ENCODE results near the gene TAS1R1.
"Not testable (repeated sequence)": the region's sequence is repeated elsewhere in the genome, so short reads cannot be mapped to it uniquely, and the experiment has no call there.

Gene TAS1R1

DNA sequence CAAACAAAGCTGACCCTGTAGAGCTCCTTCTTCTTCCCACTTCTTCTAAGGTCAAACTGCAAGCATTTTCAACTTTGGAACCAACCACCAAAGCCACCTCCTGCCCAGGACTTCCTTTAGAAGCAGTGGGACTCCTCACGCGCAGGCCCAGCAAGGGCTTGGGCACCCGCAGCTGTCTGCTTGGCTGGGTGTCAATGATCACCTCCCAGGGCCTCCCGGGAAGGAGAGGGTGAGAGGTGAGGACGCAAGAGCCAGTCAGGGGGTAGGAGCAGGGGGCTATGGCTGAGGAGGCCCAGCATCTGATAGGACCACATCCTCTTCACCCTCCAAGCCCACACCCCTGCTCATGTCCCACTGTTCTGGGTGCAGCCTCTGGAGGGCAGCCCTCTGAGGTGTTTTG lies 37.3 kb downstream of the TAS1R1 start:
- DNase-seq: no peak

DNA sequence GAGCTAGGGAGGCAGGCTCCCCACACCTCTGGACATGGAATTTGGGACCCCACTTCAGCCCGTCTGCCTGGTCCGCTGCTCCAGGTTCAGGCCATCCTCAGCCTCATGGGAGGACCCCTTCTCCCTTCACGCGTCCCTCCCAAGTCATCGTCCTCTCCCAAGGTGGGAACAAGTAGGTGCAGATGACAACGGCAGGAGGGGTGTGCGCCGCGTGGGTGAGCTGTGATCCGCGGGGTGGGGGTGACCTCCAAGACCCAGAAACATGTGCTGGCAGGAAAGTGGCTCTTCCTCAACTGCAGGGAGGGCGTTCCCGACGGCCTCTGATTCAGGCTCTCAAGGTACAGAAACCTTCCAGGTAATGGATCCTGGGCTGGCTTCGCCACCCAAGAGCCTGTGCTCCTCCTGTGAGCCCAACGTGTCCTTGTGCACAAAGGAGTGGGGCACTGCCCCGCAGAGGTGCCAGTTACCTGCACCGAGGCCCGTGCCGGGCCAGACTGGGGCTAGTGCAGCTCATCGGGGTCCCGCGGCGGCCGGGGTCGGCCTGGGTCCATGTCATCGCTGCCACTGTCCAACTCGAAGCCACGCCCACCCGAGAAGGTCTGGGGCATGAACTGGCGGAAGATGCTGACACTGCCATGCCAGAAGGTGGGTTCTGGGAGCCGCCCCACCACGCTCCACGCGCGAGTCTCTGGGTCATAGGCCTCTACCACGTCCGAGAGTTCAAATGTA lies 37.9 kb downstream of the TAS1R1 start:
- no peak for DNase-seq

DNA sequence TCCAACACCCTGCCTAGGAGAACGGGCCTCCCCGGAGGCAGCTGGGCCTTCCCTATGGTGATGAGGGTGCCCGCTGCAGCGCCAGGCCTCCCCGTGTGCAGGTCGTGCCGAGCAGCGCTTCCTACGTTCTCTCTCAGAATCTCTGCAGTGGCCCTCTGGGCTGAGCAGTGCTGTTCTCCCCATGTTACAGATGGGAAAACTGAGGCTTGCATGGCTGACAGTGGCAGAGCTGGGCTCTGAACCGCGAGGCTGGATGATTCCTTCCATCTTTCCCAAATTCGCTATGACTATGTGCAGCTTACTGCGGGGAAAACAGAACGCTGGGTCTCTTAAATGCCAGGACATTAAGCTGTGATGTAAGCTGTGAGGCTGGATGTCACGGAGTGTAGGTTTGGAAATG lies 38.7 kb downstream of the TAS1R1 start:
- no peak for DNase-seq

DNA sequence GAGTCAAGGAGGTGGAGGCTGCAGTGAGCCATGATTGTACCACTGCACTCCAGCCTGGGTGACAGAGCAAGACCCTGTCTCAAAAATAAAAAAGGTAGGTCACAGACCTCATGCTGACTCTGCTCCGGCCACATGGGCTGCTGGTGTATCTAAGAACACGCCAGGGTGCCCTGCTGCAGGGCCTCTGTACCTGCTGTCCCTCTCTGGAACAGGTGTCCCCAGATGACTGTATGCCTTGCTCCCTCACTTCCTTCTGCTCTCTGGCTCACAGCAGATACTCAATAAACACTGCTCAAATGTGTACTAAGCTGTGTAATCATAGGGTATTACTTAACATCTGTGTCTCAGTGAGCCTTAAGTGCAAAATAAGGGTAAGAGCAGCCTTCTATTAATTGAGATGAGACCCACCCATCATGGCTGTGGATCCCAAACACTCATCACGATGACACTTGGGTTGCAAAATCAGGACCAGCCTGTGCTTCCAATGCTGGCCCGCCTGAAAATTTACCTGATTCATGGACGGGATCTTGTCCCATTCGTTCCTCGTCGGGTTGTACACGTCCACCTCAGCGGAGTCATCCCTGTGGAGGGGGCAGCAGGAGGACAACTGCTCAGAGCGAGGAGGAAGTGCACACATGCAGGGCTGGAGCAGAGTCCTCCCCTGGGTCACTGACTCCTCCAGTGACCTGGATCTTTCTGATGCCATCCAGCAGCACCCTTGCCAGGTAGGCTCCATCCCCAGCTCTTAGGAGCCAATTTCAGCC lies 40.1 kb downstream of the TAS1R1 start:
- no peak for DNase-seq

DNA sequence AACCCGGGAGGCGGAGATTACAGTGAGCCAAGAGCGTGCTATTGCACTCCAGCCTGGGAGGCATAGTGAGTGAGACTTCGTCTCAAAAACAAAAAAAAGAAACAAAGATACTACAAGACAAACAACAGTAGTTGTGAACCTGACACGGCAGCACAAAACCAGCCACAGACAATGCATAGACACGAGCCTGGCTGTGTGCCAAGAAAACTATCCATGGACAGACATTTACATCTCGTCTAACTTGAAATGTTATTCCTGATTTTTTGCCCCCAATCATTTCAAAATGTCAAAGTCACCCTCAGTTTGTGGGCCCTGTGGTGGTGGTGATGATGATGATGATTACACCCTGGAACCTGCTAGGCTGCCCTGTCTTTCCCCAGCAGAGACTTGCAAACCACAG lies 41.2 kb downstream of the TAS1R1 start:
- DNase-seq: no peak

DNA sequence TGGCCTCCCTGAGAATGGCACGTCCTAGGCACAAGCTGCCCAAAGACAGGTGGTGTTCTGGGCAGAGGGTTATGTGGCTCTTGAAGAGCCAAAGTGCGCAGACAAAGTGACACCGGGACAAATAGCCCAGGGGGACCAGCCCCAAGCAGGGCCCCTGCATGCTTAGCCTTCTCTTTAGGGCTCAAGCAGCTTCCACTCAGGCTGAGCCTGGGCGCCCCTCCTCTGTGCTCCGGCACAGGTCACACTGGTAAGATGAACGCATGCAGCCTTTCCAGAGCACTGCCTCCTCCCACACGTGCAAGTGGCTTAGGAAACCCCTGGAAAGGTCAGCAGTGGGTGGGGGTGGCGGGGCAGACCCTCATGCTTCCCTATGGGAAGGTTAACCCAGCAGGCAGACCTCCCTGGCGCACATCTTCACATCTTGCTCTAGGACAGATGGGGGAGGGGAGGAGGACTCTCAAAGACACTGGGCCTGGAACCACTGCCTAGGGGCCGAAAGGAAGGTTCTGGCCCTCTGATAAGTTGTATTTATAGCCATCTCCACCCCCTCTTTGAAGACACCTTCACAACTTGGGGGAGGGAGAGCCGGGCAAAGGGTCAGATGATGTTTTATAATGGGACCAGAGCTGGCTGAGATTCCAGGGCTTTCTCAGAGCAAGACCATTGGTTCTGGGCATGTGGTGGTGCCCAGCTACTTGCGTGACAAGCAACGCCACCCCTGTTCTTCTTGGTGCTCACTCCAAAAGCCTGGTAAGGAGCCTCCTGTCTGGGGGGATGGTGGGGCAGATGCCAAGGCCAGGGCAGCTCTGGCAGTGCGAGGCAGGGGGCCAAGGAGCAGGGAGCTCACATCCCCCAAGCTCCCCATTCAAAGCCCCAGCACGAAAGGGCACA lies 42.0 kb downstream of the TAS1R1 start:
- no peak for DNase-seq

DNA sequence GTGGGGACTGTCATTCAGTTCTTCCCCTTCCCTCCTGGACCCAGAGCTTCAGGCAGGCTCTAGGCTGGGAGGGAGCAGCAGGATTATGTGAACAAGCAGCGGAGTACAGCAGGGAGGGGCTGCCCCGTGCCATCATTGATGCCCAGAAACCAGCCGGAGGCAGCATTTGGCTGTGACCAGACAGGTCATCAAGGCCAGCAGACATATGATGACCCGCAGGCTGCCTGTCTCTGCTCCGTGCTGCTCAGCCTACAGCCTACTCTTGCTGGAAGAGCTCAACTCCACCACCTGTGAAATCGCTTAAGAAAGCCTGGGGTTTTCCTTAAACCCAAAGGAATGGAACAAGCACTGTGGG lies 42.6 kb downstream of the TAS1R1 start:
- DNase-seq: no peak

DNA sequence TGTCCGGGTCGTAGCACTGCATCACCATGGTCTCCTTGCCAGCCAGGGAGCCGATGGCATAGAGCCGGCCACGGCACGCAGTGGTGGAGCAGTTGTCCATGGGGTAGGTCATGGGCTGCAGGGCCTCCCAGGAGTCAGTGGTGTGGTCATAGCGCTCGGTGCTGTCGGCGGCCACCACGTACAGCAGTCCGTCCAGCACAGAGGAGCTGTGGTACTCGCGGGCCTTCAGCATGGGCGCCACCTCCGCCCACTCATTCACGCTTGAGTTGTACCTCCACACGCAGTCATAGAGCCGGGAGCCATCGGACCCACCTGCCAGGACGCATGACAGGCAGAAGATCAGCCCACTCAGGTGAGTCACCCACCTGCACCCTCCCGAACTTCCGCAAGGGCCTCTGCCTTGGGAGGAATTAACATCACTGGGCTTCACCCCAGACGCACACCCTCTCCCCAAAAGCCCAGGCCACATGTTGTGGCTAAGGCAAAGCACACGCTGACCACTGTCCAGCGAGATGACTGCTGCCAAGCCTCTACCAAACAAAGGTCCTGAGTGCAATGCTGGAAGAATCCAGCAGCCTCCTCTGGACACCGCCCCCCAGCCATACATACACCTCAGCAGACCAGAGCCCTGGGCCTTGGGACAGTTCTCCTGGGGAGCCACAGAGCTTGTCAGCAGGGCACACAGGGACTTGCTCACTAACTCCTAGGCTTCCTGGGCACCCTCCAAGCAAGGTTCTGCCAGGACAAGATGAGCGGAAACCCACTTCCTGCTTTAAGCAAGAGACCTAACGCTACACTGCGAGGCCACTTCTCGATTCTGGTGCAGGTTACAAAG lies 44.3 kb downstream of the TAS1R1 start:
- DNase-seq: no peak

DNA sequence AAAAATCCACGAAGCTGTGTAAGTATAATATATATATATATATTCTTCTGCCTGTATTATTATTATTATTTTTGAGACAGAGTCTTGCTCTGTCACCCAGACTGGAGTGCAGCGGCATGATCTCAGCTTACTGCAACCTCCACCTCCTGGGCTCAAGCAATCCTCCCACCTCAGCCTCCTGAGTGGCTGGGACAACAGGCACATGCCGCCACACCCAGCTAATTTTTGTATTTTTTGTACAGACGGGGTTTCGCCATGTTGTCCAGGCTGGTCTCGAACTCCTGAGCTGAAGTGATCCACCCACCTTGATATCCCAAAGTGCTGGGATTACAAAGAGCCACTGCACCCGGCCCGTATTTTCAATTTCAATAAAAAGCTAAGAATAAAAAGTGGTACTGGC lies 44.9 kb downstream of the TAS1R1 start:
- DNase-seq: not testable (repeated sequence)

DNA sequence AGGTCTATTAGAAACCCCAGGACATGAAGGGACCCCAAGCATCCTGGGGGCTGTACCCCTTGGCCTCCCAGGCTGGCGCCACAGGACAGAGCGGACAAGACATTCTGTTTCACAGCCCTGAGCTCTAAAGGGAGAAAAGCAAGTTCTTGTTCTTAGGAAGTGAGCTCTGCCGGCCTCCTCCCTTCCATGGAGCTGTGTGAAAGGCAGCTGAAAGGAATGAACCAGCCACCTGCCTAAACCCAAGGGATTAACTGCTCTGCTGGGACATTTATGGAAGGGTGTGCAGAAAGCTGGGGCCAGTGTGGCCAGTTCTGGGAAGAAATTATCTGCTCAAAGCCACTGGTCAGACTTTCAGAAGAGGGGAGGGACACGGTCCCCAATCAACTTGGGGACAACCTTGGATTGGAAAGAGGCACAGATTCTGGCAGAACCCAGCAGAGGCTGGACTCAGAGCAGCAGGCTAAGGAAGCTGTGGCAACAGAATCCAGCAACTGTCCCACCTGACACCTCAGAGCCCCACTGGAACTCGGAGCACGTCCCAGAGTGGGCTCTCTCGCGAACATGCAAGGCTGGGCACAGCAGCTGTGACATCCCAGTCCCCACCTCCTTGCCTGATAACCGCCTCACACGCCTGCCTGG lies 45.4 kb downstream of the TAS1R1 start:
- no peak for DNase-seq

DNA sequence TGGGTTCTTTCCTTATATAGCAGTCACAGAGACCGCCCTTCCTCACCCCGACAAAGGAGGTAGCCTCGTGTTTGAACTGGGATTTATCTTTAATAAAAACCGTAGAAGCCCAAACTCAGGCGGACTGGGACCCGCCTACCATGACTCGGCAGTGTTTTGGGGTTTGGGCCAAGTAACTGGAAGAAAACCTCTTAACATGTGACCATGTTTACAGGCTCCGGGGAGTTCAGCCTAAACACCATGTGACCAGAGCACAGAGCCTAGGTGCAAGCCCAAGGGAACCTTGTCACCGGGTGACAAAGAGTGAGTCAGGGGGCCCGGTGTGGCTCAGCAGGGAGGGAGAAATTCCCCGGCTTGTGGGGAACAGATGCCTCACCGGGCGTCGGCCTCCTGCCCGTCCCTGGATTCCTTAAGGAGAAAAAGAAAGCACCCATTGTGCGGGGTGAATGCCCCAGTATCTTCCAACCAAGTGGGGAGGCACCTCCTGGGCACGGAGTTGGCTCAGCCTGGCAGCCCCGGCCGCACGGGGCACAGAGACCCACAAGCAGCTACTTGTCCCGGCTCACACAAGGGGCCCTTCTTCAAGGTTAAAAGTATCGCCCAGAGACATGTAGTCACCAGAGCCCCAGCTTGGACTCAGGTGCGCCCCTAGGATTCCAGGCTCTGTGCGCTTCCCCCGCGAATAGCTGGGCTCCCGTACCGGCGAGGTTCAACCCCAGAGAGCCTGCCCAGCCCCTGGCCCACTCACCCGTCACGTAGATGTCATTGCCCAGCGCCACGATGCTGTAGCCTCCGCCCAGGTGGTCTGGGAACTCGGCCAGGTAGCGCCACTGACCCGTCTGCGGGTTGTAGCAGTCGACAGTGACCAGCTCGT lies 46.2 kb downstream of the TAS1R1 start:
- DNase-seq: peak; percentile 72 to 75

DNA sequence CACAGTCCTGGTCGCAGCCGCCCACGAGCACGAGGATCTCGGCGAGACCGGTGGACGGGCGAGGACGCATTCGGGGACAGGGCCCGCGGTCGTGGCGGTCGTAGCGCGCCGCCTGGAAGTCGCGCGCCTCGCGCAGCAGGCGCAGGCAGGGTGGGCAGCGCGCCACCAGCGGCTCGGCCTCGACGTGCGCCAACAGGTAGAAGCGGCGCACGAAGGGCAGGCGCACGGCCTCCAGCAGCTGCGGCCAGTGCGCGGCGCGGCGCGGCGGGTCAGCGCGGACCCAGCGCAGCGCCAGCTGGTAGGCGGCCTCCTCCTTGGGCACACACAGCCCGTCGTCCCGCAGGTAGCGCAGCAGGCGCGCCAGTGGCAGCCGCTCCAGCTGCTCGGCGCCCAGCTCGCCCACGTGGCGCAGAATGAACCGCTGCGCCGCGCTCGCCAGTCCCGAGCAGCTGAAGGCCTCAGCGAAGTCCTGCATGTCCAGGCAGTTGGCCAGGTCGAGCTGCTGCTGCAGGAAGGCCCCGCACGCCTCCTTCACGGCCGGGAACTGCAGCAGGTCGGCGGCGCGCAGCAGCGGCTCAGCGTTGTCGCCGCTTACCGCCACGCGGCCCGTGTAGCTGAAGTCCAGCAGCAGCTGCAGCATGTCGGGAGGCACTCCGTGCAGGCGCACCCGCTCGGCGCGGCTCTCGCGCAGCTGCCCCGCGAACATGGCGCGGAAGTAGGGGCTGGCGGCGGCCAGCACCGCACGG lies 47.0 kb downstream of the TAS1R1 start:
- DNase-seq: no peak

DNA sequence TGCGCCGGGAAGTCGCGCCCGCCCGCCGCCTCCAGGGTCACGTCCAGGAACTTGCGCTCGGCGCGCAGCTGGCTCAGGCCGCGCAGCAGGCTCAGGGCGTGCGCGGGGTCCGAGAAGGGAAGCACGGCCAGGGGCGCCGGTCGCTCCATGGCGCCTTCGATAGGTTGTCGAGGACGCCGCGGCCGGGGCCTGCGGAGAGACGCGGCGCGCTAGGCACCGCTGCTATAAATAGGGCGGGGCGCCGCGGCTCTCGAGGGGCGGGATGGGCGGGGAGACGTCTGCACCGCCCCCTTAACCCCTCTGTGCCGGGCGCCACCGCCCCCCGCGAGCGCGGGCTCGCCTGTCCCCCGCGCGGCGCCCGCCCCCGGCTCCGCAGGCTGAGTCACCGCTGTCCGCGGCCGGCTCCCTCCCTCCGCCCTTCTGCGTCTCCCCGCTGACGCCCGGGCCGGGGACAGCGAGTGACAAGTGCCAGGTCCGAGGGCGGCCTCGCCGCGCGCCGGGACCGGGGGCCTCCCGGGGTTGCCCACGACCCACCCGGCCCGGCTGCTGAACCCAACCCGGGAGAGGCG lies 47.6 kb downstream of the TAS1R1 start, which contains the start of gene KLHL21:
TSS of gene KLHL21 (minus strand) at position 201 of the 569 bp plus-strand sequence. CDS start at position 149, 52 bp downstream.
- DNase-seq: peak; percentile 24 to 80

DNA sequence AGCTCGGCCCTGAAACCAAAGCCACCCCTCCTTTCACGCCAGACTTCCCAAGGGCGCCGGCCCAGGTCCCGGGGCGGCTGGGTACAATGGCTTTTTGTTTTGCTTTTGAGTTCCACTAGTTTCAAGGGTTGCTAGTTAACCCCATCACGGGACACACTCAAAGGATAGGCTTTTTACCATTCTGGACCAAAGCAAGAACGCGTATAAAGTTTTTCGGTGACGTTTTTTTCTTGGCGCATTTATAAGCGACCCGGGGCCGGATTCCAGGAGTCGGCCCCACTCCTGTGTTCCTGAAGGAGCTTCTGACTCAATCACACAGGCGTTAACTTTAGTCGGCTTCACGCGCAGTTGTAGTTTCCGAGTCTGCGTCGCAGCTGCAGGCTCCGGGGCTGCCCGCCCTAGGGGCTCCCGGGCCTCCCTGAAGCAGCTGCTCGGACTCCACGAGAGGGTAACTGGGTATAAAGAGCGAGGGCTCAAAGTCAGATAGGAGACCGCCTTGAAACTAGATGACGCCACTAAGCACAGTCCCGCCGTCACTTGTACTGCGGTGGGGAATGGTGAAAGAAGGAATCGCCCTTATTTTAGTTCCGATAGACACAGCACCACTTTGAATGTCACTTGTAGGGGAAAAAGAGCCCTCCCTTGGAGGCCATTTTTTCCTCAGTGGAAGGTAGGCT lies 48.3 kb downstream of the TAS1R1 start:
- peak; percentile 34 to 59 for DNase-seq

DNA sequence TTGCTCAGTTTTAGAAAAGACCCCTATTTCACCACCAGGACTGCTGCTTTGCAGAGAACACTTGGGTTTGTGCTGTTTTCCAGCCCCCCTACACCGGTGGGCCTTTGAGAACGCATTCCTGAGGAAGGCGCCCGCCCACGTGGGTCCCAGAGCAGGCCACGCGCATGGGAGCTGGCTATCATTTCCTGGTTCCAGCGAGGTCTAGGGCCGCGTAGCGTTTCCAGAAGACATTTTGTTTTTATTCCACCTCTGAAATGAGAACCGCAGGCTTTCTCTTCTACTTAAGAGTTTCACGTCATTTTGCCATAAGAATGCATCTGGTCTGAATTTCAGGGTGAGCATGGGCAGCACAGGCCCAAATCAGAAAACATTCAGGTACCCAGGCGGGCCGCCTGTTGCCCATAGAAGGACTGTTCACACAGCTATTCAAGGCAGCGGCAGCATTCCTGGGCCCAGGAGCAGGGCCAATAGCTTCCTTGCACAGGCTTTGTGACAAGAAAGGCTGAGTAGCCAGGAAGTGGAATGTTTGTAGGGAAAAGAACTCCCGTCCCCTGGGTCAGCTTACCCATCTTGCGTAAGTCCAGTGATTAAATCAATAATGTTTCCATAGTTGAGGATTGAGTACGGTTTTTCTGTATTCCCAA lies 48.9 kb downstream of the TAS1R1 start:
- DNase-seq: no peak

DNA sequence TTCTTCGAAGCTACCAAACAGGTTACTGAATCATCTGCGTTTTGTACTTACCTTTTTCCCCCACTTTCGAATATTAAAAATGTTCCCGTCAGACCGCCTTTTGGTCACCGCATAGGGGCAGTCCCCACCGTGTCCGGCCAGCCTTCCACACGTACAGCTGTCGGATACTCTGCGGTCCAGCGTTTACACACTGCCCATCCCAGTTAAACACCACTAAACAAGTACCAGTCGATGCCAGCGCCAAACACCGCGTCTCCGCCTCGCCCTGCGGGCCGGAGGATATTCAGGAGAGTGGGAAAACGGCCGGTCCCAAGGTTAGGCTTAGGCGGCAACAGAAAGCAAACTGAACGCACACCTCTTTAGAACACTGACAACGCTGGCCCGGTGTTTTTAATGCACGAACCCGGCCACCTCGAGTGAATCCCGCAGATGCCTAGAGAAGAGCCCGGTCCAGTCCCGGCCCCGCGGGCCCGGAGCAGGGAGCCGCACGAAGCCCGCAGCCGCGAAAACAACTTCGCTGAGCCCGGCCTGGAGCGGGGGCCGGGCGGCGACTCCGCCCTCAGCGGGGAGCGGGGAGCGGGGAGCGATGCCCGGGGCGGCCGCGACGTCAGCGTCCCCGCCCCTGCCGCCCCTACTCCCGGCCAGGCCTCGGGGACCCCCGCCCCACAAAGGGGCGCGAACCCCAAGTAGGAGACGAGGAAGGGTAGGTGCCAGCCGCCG lies 57.7 kb downstream of the TAS1R1 start:
- peak in 1 of 2 experiments; percentile 49 for DNase-seq

DNA sequence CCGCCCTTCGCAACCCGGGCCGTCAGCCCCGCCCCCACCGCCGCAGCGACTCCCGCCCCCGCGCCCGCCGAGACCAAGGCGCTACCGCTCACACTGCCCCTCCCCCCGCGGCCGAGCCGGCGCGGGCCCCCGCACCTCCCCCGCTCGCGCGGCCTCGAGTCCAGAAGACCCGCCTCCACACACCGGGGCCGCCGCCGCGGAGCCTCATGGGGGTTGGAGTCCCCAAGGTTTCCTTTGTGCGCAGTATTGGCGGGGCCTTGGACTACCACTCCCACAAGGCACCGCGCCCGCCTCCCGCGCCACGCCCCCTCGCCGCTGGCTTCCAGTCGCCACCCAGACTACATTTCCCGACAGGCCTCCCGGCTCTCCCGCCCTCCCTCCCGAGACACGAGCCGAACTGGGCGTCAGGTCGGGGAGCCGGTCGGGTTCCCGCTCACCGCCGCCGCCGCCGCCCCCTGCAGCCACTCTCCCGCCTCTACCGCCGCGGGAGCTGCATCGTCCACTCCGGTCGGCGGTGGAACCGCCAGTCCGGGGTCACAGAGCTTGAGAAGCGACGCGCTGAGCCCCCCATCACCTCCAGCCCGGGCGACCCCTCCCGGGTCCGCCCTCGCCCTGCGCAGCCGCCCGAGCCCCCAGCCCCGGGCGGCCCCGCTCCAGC lies 58.4 kb downstream of the TAS1R1 start, which contains the start of gene PHF13:
TSS of gene PHF13 (plus strand) at position 371 of the 658 bp plus-strand sequence. CDS start 336 bp downstream, outside the sequence.
- DNase-seq: peak; percentile 94 to 95

Measured in SW 1271 (cell line).